Mammary epithelial cell (primary cell): ENCODE measurements around the gene PCCA.

ENCODE experiments used
- CTCF ChIP-seq, 2 donors: IDR thresholded peaks in 1 of 2; conservative IDR thresholded peaks in 1 of 2; 2 replicates each; pipeline ENCODE4 v1.5.1; 2011 to 2012; ENCODE audit warnings: inconsistent platforms in 2 of 2, low read length in 2 of 2, mild to moderate bottlenecking in 2 of 2, control low read depth in 1 of 2, low read depth in 1 of 2; ENCODE audit not compliant: insufficient read depth in 1 of 2; ENCODE audit errors: extremely low read depth in 1 of 2
- EZH2 ChIP-seq: IDR thresholded peaks from 2 replicates; pipeline ENCODE4 v1.6.1; 2012; ENCODE audit warnings: low read length, inconsistent platforms, borderline replicate concordance

GRCh38 chr13:100338275-100338674, 249.4 kb downstream of the PCCA start:
- TF ChIP-seq CTCF (conservative IDR thresholded peaks at IDR 0.05 in 1 of 2, IDR thresholded peaks at IDR 0.05 in 1 of 2; ENCODE audit: extremely low read depth in 1 of 2, insufficient read depth in 1 of 2, low read depth in 1 of 2, low read length in 2 of 2) (no peak), EZH2 (no peak)
